ENCODE measurements around the gene IFIH1.

The IFIH1 gene

GRCh38 chr2:162318328-162319180 lies at the start of gene IFIH1:
TSS of gene IFIH1 (minus strand) at chr2:162318684. CDS start at chr2:162318307, 377 bp downstream.
- peak; percentile 82 for DNase-seq (ENCODE audit: low spot score)

- no peak for DNase-seq (ENCODE audit: low spot score)
Measured at GRCh38 chr2:162365392-162365791, 46.9 kb upstream of the IFIH1 start.

GRCh38 chr2:162344617-162344950 lies 26.1 kb upstream of the IFIH1 start:
- DNase-seq (ENCODE audit: low spot score): no peak

- DNase-seq (ENCODE audit: low spot score): peak; percentile 97
Measured at GRCh38 chr2:162343824-162344616, 25.5 kb upstream of the IFIH1 start, which contains the start of gene GCA. TSS of gene GCA (plus strand) at chr2:162344132. CDS start at chr2:162344249, 117 bp downstream.

DNA sequence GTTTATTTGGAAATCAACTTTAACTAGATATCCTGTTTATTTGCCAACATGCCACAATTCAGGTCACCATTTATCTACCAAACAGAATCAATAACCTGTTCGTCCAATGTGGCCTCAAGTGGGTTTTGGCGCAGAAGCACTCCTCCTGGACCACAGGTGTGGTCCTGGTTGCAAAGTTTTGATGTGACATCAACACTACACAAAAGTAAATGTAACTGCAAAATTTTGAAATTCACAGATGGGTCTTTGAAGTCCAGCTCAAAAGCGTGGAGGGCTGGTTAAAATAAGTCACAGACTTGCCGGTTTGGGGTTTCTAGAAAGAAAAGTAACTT lies 25.0 kb upstream of the IFIH1 start:
- no peak for DNase-seq (ENCODE audit: low spot score)

DNA sequence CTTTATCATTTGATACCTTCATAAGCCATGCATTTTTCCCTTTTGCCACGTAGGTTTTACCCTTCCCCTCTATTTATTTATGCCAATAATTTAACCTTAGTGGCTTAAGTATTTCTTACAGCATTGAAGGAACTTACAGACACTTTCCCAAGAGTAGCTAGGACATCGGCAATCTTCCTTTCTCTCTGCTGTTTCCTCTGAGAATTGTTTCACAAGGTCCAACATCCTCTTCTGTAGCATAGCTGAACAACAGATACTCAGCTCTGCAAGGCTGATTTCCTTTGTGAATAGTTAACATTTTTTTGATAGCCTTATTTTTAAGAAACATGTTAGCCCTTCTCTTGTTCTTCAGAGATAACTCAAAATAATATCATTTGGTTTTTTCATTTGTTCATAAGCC lies 24.4 kb upstream of the IFIH1 start:
- DNase-seq (ENCODE audit: low spot score): no peak

- no peak for DNase-seq (ENCODE audit: low spot score)
Measured at GRCh38 chr2:162342321-162342720, 23.8 kb upstream of the IFIH1 start.

- no peak for DNase-seq (ENCODE audit: low spot score)
Measured at GRCh38 chr2:162340822-162341221, 22.3 kb upstream of the IFIH1 start.

- no peak for DNase-seq (ENCODE audit: low spot score)
Measured at GRCh38 chr2:162337868-162338267, 19.4 kb upstream of the IFIH1 start.

DNA sequence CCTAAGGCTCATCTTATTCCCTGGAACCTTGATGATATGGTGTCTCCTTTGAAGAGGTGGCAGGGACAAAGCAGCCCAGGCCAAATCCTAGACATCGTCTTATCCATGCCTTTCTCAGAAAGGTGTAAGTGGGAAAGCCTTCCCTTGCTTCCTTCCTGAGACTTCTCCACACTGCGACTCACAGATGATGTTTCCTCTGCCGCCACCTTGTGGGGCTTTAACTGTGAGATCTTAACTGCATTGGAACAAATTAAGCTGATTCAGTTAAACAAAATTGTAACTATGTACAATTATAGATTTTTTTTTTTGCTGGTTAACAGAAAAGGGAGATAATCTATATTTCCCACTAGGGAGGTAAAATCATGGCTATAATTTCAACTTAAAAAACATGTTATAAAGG lies 15.5 kb upstream of the IFIH1 start:
- peak; percentile 32 for DNase-seq (ENCODE audit: low spot score)

GRCh38 chr2:162330881-162331280 lies 12.4 kb upstream of the IFIH1 start:
- DNase-seq (ENCODE audit: low spot score): no peak

- DNase-seq (ENCODE audit: low spot score): no peak
Measured at GRCh38 chr2:162328424-162329157, 10.1 kb upstream of the IFIH1 start.

DNA sequence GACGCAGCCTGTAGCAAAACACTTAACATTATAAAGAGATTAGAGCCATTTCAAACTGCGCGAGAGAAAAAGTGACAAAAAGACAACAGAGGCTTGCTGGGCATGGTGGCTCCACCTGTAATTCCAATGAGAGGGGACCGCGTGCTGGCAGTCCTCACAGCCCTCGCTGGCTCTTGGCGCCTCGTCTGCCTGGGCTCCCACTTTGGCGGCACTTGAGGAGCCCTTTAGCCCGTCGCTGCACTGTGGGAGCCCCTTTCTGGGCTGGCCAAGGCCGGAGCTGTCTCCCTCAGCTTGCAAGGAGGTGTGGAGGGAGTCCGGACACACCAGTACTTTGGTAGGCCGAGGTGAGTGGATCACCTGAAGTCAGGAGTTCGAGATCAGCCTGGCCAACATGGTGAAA lies 9.3 kb upstream of the IFIH1 start:
- DNase-seq (ENCODE audit: low spot score): no peak

DNA sequence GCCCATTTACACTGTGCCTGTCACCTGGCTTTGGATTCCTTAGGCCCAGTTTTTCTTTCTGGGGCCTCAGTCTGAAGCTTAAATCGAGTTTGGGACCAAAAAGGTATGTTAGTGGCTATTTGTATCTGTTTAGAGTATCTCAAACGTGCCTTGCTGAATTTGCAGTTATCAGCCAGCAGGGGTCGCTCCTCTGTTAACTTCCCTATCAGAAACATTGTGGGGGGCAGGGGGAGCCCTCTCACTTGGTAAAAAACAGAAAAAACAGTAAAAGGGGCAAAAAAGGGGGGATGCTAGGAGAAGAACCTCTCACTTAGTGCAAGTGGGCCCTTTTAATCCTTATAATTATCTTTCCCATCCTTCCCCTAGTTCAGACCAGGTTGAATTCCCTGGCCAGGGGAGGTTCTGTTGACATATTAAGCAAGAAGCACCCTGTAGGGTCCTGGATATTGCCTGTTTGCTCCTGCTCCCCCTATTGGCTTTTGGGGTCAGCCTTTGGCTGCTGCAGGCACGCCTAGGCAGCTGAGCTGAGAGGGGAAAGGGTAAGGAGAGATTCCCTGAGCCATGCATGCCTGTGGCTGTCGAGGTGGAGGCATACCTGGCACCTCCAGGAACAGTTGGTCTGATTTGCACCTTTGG lies 8.8 kb upstream of the IFIH1 start:
- peak; percentile 31 for DNase-seq (ENCODE audit: low spot score)

- no peak for DNase-seq (ENCODE audit: low spot score)
Measured at GRCh38 chr2:162324953-162325352, 6.5 kb upstream of the IFIH1 start.

- DNase-seq (ENCODE audit: low spot score): no peak
Measured at GRCh38 chr2:162320864-162321517, 2.5 kb upstream of the IFIH1 start.

GRCh38 chr2:162317861-162318327 lies 590 bp downstream of the IFIH1 start:
- DNase-seq (ENCODE audit: low spot score): no peak

- DNase-seq (ENCODE audit: low spot score): no peak
Measured at GRCh38 chr2:162317058-162317742, 1.3 kb downstream of the IFIH1 start.

DNA sequence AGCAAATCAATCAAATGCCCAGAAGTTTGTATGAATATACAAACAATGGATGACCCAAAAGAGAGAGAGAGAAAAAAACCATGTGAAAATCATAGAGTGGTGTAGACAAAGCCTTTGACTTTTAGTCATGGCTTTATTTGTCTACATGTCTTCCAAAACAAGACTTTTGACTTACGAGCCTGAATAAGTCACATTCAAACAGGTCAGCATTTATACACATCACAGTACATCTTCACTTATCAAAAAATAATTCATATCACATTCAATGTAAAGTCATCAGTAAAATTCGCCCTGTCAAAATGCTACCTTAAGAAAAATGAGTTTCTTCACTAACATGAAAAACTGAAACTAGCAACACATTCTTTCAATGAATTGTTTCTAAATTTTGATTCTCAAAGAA lies 1.9 kb downstream of the IFIH1 start:
- no peak for DNase-seq (ENCODE audit: low spot score)

DNA sequence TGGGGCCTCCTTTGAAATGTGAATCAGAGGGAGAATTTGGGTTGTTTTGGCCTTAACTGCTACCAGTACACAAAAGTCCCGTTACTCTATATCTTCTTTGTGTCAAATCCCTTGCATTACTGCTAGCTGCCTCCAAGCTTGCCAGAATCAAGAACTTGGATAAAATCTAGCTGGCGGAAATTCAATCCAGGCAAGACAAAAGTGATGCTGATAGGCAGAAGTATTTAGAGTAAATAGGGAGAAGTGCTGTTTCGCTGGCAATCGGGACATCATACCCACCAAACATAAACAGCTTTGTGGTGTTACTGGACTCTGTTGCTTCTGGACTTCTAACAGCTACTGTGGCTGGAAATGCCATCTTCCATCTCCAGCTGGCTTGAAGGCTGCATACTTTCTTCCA lies 2.5 kb downstream of the IFIH1 start:
- no peak for DNase-seq (ENCODE audit: low spot score)

GRCh38 chr2:162312853-162313252 lies 5.6 kb downstream of the IFIH1 start:
- DNase-seq (ENCODE audit: low spot score): no peak
